Astrocyte (in vitro differentiated cells and primary cell): ENCODE results near the gene METTL21A. TPM values are rescaled to one million over a fixed set of nuclear protein-coding genes. Genes with fewer than 3 reads are reported as not detected.

Experiments
- DNase-seq: peaks from one replicate; pipeline ENCODE4 v3.0.0-alpha.2; 2010; ENCODE audit warnings: low read depth
- FAIRE-seq: peaks from 2 replicates; lab custom pipeline; 2011; peaks lifted over from hg19 to GRCh38; lab: Jason Lieb, UNC
- H2AFZ ChIP-seq: 2 replicates; pipeline ENCODE4 v1.6.0; 2012; ENCODE audit warnings: low read depth, low read length, inconsistent platforms
- H3K27ac ChIP-seq: 2 replicates; pipeline ENCODE4 v1.5.1; 2011; ENCODE audit warnings: low read depth, low read length, inconsistent platforms
- H3K27me3 ChIP-seq: 2 replicates; pipeline ENCODE4 v1.6.0; 2011; ENCODE audit warnings: low read length, inconsistent platforms; ENCODE audit not compliant: insufficient read depth
- H3K36me3 ChIP-seq: 2 replicates; pipeline ENCODE4 v1.5.1; 2011; ENCODE audit warnings: low read length, inconsistent platforms; ENCODE audit not compliant: insufficient read depth
- H3K4me1 ChIP-seq: 2 replicates; pipeline ENCODE4 v1.5.1; 2011; ENCODE audit warnings: low read length, inconsistent platforms; ENCODE audit not compliant: insufficient read depth
- H3K4me2 ChIP-seq: 2 replicates; pipeline ENCODE4 v1.6.0; 2012; ENCODE audit warnings: low read length, inconsistent platforms
- H3K4me3 ChIP-seq: 2 replicates; pipeline ENCODE4 v1.5.1; 2011; ENCODE audit warnings: low read depth, mild to moderate bottlenecking, low read length, inconsistent platforms; ENCODE audit not compliant: insufficient read depth
- H3K79me2 ChIP-seq: 2 replicates; pipeline ENCODE4 v1.6.0; 2012; ENCODE audit warnings: mild to moderate bottlenecking, low read length, inconsistent platforms; ENCODE audit not compliant: insufficient read depth
- H3K9ac ChIP-seq: 2 replicates; pipeline ENCODE4 v1.6.0; 2012; ENCODE audit warnings: mild to moderate bottlenecking, low read length, inconsistent platforms
- H3K9me3 ChIP-seq: 2 replicates; pipeline ENCODE4 v1.5.1; 2012; ENCODE audit warnings: low read depth, mild to moderate bottlenecking, low read length, inconsistent platforms; ENCODE audit not compliant: insufficient read depth
- H4K20me1 ChIP-seq: 2 replicates; pipeline ENCODE4 v1.6.0; 2012; ENCODE audit warnings: low read length, inconsistent platforms; ENCODE audit not compliant: insufficient read depth
- H3K27ac Mint-ChIP-seq: one replicate; pipeline ENCODE4 v1.8.0; 2021; ENCODE audit warnings: mild to moderate bottlenecking, mixed read lengths; ENCODE audit not compliant: unreplicated experiment
- H3K27me3 Mint-ChIP-seq: one replicate; pipeline ENCODE4 v1.8.0; 2021; ENCODE audit warnings: low read depth, mixed read lengths; ENCODE audit not compliant: unreplicated experiment
- H3K36me3 Mint-ChIP-seq: one replicate; pipeline ENCODE4 v1.8.0; 2021; ENCODE audit warnings: low read depth, mixed read lengths; ENCODE audit not compliant: unreplicated experiment
- H3K4me1 Mint-ChIP-seq: one replicate; pipeline ENCODE4 v1.8.0; 2021; ENCODE audit warnings: low read depth, mixed read lengths; ENCODE audit not compliant: unreplicated experiment
- H3K4me3 Mint-ChIP-seq: one replicate; pipeline ENCODE4 v1.8.0; 2021; ENCODE audit warnings: mild to moderate bottlenecking, moderate library complexity, mixed read lengths; ENCODE audit not compliant: unreplicated experiment
- H3K9me3 Mint-ChIP-seq: one replicate; pipeline ENCODE4 v1.8.0; 2021; ENCODE audit warnings: mild to moderate bottlenecking, mixed read lengths; ENCODE audit not compliant: unreplicated experiment
- EZH2 ChIP-seq: IDR thresholded peaks from 2 replicates; pipeline ENCODE4 v1.6.1; 2012; ENCODE audit warnings: mild to moderate bottlenecking, low read length, inconsistent platforms; ENCODE audit not compliant: insufficient read depth
- total RNA-seq: library from RNA; stranded (reverse); gene quantifications from 2 replicates; pipeline ENCODE4 v1.2.1, GENCODE V29; 2021
- TF ChIP-seq, protein P1 (sequence below): IDR thresholded peaks from 2 replicates; pipeline ENCODE4 v1.5.1; 2011; ENCODE audit warnings: low read depth, mild to moderate bottlenecking, inconsistent platforms, low read length, moderate library complexity; ENCODE audit not compliant: insufficient read depth

METTL21A gene
- total RNA-seq, 1 donor from 2014 or later, result 16.1 TPM

DNA sequence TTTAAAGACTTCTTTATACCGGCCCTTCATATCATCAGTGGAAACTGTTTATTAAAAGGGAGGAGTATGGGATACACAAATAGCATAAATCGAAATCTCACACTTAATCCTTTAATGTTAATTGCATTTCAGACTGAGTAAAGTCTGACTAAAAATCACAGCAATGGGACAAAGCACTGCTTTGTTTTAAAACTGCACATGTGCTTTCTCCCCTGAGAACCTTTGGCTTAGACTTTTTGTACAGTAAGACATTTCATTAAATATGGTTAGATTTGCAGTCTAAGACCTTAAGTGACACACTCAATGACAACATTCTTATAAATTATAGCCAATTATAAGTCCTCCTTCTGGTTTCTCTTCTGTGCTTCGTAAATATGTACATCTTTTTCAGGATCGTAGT lies 12.5 kb downstream of the METTL21A start:
- FAIRE-seq (no peak), DNase-seq (no peak)
- Histone ChIP-seq H3K9me3 (no peaks in the 10 kb centered on the region), H3K36me3 (no peaks in the 10 kb centered on the region), H3K9ac (no peak overlapping the region), H3K79me2 (no peaks in the 10 kb centered on the region), H3K27ac (no peak overlapping the region), H4K20me1 (no peaks in the 10 kb centered on the region), H3K4me3 (no peak overlapping the region), H3K4me2 (no peak overlapping the region), H3K4me1 (peaks cover 18% of the 10 kb centered on the region), H3K27me3 (no peaks in the 10 kb centered on the region), H2AFZ (no peak overlapping the region)
- no peak overlapping the region for H3K4me3 Mint-ChIP-seq
- TF ChIP-seq EZH2, result no peak
- peaks cover 7% of the 10 kb centered on the region for H3K36me3 Mint-ChIP-seq
- peaks cover 15% of the 10 kb centered on the region for H3K4me1 Mint-ChIP-seq
- no peaks in the 10 kb centered on the region for H3K9me3 Mint-ChIP-seq
- no peak overlapping the region for H3K27ac Mint-ChIP-seq
- H3K27me3 Mint-ChIP-seq, result no peaks in the 10 kb centered on the region

GRCh38 chr2:207606829-207607228 lies 18.4 kb downstream of the METTL21A start:
- H3K36me3 ChIP-seq, result peaks cover 3% of the 10 kb centered on the region
- Mint-ChIP-seq H3K36me3 (peaks cover 2% of the 10 kb centered on the region), H3K9me3 (no peaks in the 10 kb centered on the region), H3K27me3 (no peaks in the 10 kb centered on the region), H3K27ac (no peak overlapping the region), H3K4me1 (peaks cover 10% of the 10 kb centered on the region), H3K4me3 (no peak overlapping the region)
- FAIRE-seq, result no peak
- H3K9ac ChIP-seq, result no peak overlapping the region
- no peak overlapping the region for H3K4me3 ChIP-seq
- DNase-seq, result no peak
- no peaks in the 10 kb centered on the region for H3K9me3 ChIP-seq
- TF ChIP-seq, protein P1, sequence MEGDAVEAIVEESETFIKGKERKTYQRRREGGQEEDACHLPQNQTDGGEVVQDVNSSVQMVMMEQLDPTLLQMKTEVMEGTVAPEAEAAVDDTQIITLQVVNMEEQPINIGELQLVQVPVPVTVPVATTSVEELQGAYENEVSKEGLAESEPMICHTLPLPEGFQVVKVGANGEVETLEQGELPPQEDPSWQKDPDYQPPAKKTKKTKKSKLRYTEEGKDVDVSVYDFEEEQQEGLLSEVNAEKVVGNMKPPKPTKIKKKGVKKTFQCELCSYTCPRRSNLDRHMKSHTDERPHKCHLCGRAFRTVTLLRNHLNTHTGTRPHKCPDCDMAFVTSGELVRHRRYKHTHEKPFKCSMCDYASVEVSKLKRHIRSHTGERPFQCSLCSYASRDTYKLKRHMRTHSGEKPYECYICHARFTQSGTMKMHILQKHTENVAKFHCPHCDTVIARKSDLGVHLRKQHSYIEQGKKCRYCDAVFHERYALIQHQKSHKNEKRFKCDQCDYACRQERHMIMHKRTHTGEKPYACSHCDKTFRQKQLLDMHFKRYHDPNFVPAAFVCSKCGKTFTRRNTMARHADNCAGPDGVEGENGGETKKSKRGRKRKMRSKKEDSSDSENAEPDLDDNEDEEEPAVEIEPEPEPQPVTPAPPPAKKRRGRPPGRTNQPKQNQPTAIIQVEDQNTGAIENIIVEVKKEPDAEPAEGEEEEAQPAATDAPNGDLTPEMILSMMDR, result no peak
- TF ChIP-seq EZH2, result no peak
- H2AFZ ChIP-seq, result no peak overlapping the region
- no peaks in the 10 kb centered on the region for H3K79me2 ChIP-seq
- H4K20me1 ChIP-seq, result no peaks in the 10 kb centered on the region
- H3K27ac ChIP-seq, result no peak overlapping the region
- no peak overlapping the region for H3K4me2 ChIP-seq
- no peaks in the 10 kb centered on the region for H3K27me3 ChIP-seq
- H3K4me1 ChIP-seq, result no peaks in the 10 kb centered on the region

DNA sequence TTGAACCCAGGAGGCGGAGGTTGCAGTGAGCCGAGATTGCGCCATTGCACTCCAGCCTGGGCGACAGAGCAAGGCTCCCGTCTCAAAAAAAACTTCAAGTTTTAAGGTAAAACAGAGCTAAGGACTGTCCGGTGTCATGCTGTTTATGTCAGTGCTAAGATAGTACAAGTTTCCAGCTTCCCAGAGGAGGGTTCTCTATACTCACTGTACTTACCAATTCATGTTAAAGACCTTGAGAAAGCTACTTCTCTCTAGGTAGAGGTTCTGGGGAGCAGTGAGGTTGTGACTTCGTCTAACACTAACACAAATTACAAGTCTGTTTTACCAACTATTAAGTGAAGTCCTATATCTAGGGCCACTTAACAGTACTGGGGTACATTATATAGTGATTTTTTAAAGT lies 18.8 kb downstream of the METTL21A start:
- no peaks in the 10 kb centered on the region for H3K4me1 ChIP-seq
- no peak for FAIRE-seq

More for the DNA sequence above, 18.8 kb downstream of the METTL21A start:
- no peak for DNase-seq
- no peak for TF ChIP-seq EZH2
- TF ChIP-seq, protein P1, result no peak
- Histone ChIP-seq H3K9me3 (no peaks in the 10 kb centered on the region), H3K79me2 (no peaks in the 10 kb centered on the region), H4K20me1 (no peaks in the 10 kb centered on the region), H3K4me3 (no peak overlapping the region), H3K36me3 (peaks cover 3% of the 10 kb centered on the region), H2AFZ (no peak overlapping the region), H3K9ac (no peak overlapping the region), H3K27me3 (no peaks in the 10 kb centered on the region), H3K27ac (no peak overlapping the region), H3K4me2 (no peak overlapping the region)
- Mint-ChIP-seq H3K36me3 (peaks cover 2% of the 10 kb centered on the region), H3K27me3 (no peaks in the 10 kb centered on the region), H3K9me3 (no peaks in the 10 kb centered on the region), H3K27ac (no peak overlapping the region), H3K4me1 (peaks cover 15% of the 10 kb centered on the region), H3K4me3 (no peak overlapping the region)
